Neural cell (in vitro differentiated cells): ENCODE results near the gene CPE. TPM values are rescaled to one million over a fixed set of nuclear protein-coding genes. Genes with fewer than 3 reads are reported as not detected.

Experiments
- H2AFZ ChIP-seq: fragments of 200-600, 300-800 bp; sonication (generic), shearing (Covaris generic); 2 replicates; pipeline ENCODE4 v1.6.0; 2014; ENCODE audit warnings: low read depth, mild to moderate bottlenecking, antibody characterized with exemption, low read length, moderate library complexity
- H3F3A ChIP-seq: fragments of 200-600 bp; shearing (Covaris generic); 2 replicates; pipeline ENCODE4 v1.6.1; 2016; ENCODE audit warnings: mild to moderate bottlenecking, moderate library complexity, mixed read lengths, antibody characterized with exemption, low read length; ENCODE audit not compliant: insufficient read depth, poor library complexity, severe bottlenecking
- H3K27ac ChIP-seq: fragments of 200-600, 300-800 bp; sonication (generic), shearing (Covaris generic); 2 replicates; pipeline ENCODE4 v1.5.1; 2014; ENCODE audit warnings: mild to moderate bottlenecking, low read length, moderate library complexity
- H3K27me3 ChIP-seq: fragments of 300-800, 200-600 bp; sonication (generic), shearing (Covaris generic); 2 replicates; pipeline ENCODE4 v1.6.0; 2014; ENCODE audit warnings: mild to moderate bottlenecking, low read depth, low read length, moderate library complexity; ENCODE audit not compliant: insufficient read depth
- H3K36me3 ChIP-seq: fragments of 300-800, 200-600 bp; sonication (generic), shearing (Covaris generic); 2 replicates; pipeline ENCODE4 v1.5.1; 2014; ENCODE audit warnings: mild to moderate bottlenecking, antibody characterized with exemption, low read length, moderate library complexity; ENCODE audit not compliant: insufficient read depth
- H3K4me2 ChIP-seq: fragments of 300-800, 200-600 bp; sonication (generic), shearing (Covaris generic); 2 replicates; pipeline ENCODE4 v1.6.0; 2014; ENCODE audit warnings: mild to moderate bottlenecking, low read length
- H3K4me3 ChIP-seq: fragments of 300-800, 200-600 bp; sonication (generic), shearing (Covaris generic); 2 replicates; pipeline ENCODE4 v1.5.1; 2014; ENCODE audit warnings: mild to moderate bottlenecking, low read length, moderate library complexity
- H3K79me2 ChIP-seq: fragments of 200-600 bp; shearing (Covaris generic); replicated peaks from 2 replicates; pipeline ENCODE4 v1.6.0; 2014; ENCODE audit warnings: mild to moderate bottlenecking, low read length, moderate library complexity; ENCODE audit not compliant: insufficient read depth
- H3K9ac ChIP-seq: fragments of 300-800, 200-600 bp; sonication (generic), shearing (Covaris generic); 2 replicates; pipeline ENCODE4 v1.6.1; 2016; ENCODE audit warnings: mild to moderate bottlenecking, low read length, mixed read lengths
- H3K9me2 ChIP-seq: fragments of 200-600 bp; shearing (Covaris generic); 2 replicates; pipeline ENCODE4 v1.6.1; 2016; ENCODE audit warnings: mild to moderate bottlenecking, low read length, mixed read lengths; ENCODE audit not compliant: insufficient read depth
- H3K9me3 ChIP-seq: fragments of 200-600, 300-800 bp; sonication (generic), shearing (Covaris generic); 2 replicates; pipeline ENCODE4 v1.6.1; 2016; ENCODE audit warnings: mild to moderate bottlenecking, mixed run types, low read length, moderate library complexity, mixed read lengths
- H4K20me1 ChIP-seq: fragments of 200-600 bp; shearing (Covaris generic); 2 replicates; pipeline ENCODE4 v1.6.1; 2016; ENCODE audit warnings: mild to moderate bottlenecking, mixed run types; ENCODE audit not compliant: insufficient read depth
- EP300 ChIP-seq: fragments of 450-650 bp; conservative IDR thresholded peaks from 2 replicates; pipeline ENCODE4 v1.6.1; 2014; ENCODE audit warnings: antibody characterized with exemption, mild to moderate bottlenecking, moderate library complexity; ENCODE audit not compliant: poor library complexity, severe bottlenecking
- EZH2 ChIP-seq: fragments of 200-600, 300-800 bp; shearing (Covaris generic), sonication (generic); IDR thresholded peaks from 2 replicates; pipeline ENCODE4 v1.6.1; 2014; ENCODE audit warnings: antibody characterized with exemption, low read length, borderline replicate concordance, mild to moderate bottlenecking; ENCODE audit not compliant: insufficient read depth, poor library complexity, severe bottlenecking
- MXI1 ChIP-seq: fragments of 450-650 bp; conservative IDR thresholded peaks from 2 replicates; pipeline ENCODE4 v1.6.1; 2014; ENCODE audit warnings: antibody characterized with exemption, mild to moderate bottlenecking; ENCODE audit not compliant: poor library complexity, severe bottlenecking
- POLR2AphosphoS5 ChIP-seq: IDR thresholded peaks from 2 replicates; pipeline ENCODE4 v1.6.1; 2012
- RAD21 ChIP-seq: fragments of 450-650 bp; conservative IDR thresholded peaks from 2 replicates; pipeline ENCODE4 v1.6.1; 2014; ENCODE audit warnings: antibody characterized with exemption, mild to moderate bottlenecking, moderate library complexity
- SMC3 ChIP-seq: fragments of 450-650 bp; conservative IDR thresholded peaks from 2 replicates; pipeline ENCODE4 v1.6.1; 2014; ENCODE audit warnings: antibody characterized with exemption, mild to moderate bottlenecking, moderate library complexity; ENCODE audit not compliant: poor library complexity
- TAF1 ChIP-seq: IDR thresholded peaks from 2 replicates; pipeline ENCODE4 v1.6.1; 2012; ENCODE audit warnings: low read depth
- polyA plus RNA-seq: library from polyadenylated mRNA; depleted of rRNA; stranded (reverse); fragments of >200 nt; gene quantifications from 2 replicates; pipeline ENCODE4 v1.2.3, GENCODE V29; 2014
- TF ChIP-seq, protein P1 (sequence below): fragments of 450-650 bp; IDR thresholded peaks from 2 replicates; pipeline ENCODE4 v1.5.1; 2014; ENCODE audit warnings: antibody characterized with exemption, mild to moderate bottlenecking, moderate library complexity; ENCODE audit not compliant: poor library complexity, severe bottlenecking
- TF ChIP-seq, protein P2 (sequence below): IDR thresholded peaks from 2 replicates; pipeline ENCODE4 v1.6.1; 2012; ENCODE audit warnings: borderline replicate concordance

Gene CPE
- polyA plus RNA-seq, 1 donor from 2014 or later = 678 TPM

DNA sequence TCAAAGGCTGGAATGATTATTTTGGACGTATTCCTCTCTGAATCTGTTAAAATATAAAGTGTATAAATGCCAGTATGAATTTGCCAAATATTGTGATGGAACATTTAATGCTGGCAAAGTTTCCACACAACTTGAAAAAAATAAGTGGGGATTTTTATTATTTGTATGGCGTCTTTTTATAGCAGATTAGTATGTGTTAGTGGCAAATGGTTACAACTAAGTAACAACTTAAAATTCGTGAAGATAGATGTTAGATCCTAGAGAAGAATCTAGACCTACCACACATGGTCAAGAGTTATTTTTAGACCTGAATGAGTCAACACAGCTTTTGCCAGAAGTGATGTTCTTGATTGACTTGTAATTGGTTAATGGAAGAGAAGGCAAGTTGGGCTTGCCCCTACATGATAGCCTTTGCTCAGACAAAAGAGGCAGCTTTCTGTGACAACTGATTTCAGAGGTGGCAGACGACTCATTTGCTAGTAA lies 4.8 kb downstream of the CPE start:
- peak overlapping the region; percentile 40 for H3K27ac ChIP-seq

DNA sequence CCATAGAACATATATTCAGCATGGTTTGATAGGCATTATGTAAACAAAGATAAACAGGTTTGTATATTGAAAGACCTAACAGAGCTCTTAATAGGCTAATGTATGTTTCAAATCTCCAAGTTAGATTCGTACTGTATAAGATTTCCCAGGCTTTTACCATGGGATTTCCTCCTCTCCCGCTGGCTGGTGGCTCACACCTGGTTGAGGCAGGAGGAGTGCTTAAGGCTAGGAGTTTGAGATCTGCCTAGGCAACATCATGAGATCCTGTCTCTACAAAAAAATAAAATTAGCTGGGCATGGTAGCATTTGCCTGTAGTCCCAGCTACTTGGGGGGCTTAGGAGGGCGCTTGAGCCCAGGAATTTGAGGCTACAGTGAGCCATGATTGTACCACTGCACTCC lies 5.4 kb downstream of the CPE start:
- Histone ChIP-seq H2AFZ (no peak overlapping the region), H3K9me3 (no peaks in the 10 kb centered on the region), H3K9ac (no peak overlapping the region), H3K4me2 (peak overlapping the region; percentile 19), H3K9me2 (no peaks in the 10 kb centered on the region), H3K4me3 (peak overlapping the region; percentile 79), H3K36me3 (no peaks in the 10 kb centered on the region), H3K79me2 (peaks cover 91% of the 10 kb centered on the region), H4K20me1 (no peaks in the 10 kb centered on the region), H3K27ac (peak overlapping the region; percentile 40), H3K27me3 (no peaks in the 10 kb centered on the region), H3F3A (peaks cover 3% of the 10 kb centered on the region)
- no peak for TF ChIP-seq TAF1
- TF ChIP-seq EZH2 = no peak
- TF ChIP-seq, protein P1, sequence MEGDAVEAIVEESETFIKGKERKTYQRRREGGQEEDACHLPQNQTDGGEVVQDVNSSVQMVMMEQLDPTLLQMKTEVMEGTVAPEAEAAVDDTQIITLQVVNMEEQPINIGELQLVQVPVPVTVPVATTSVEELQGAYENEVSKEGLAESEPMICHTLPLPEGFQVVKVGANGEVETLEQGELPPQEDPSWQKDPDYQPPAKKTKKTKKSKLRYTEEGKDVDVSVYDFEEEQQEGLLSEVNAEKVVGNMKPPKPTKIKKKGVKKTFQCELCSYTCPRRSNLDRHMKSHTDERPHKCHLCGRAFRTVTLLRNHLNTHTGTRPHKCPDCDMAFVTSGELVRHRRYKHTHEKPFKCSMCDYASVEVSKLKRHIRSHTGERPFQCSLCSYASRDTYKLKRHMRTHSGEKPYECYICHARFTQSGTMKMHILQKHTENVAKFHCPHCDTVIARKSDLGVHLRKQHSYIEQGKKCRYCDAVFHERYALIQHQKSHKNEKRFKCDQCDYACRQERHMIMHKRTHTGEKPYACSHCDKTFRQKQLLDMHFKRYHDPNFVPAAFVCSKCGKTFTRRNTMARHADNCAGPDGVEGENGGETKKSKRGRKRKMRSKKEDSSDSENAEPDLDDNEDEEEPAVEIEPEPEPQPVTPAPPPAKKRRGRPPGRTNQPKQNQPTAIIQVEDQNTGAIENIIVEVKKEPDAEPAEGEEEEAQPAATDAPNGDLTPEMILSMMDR = no peak

More for the DNA sequence above, 4.8 kb downstream of the CPE start:
- Histone ChIP-seq H2AFZ (no peak overlapping the region), H3K36me3 (no peaks in the 10 kb centered on the region), H3K9me2 (no peaks in the 10 kb centered on the region), H3K4me3 (peak overlapping the region; percentile 79), H3K9ac (no peak overlapping the region), H3K27me3 (no peaks in the 10 kb centered on the region), H3F3A (peaks cover 3% of the 10 kb centered on the region), H3K9me3 (no peaks in the 10 kb centered on the region), H3K4me2 (peak overlapping the region; percentile 19), H4K20me1 (no peaks in the 10 kb centered on the region), H3K79me2 (peaks cover 86% of the 10 kb centered on the region)
- TF ChIP-seq SMC3 (no peak), RAD21 (no peak), MXI1 (no peak), POLR2AphosphoS5 (no peak), EP300 (no peak), EZH2 (no peak), TAF1 (no peak)
- TF ChIP-seq, protein P2, sequence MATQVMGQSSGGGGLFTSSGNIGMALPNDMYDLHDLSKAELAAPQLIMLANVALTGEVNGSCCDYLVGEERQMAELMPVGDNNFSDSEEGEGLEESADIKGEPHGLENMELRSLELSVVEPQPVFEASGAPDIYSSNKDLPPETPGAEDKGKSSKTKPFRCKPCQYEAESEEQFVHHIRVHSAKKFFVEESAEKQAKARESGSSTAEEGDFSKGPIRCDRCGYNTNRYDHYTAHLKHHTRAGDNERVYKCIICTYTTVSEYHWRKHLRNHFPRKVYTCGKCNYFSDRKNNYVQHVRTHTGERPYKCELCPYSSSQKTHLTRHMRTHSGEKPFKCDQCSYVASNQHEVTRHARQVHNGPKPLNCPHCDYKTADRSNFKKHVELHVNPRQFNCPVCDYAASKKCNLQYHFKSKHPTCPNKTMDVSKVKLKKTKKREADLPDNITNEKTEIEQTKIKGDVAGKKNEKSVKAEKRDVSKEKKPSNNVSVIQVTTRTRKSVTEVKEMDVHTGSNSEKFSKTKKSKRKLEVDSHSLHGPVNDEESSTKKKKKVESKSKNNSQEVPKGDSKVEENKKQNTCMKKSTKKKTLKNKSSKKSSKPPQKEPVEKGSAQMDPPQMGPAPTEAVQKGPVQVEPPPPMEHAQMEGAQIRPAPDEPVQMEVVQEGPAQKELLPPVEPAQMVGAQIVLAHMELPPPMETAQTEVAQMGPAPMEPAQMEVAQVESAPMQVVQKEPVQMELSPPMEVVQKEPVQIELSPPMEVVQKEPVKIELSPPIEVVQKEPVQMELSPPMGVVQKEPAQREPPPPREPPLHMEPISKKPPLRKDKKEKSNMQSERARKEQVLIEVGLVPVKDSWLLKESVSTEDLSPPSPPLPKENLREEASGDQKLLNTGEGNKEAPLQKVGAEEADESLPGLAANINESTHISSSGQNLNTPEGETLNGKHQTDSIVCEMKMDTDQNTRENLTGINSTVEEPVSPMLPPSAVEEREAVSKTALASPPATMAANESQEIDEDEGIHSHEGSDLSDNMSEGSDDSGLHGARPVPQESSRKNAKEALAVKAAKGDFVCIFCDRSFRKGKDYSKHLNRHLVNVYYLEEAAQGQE = no peak
- TF ChIP-seq, protein P1 = no peak
